Measurements from ENCODE around the gene CABP5. TPM values are rescaled to one million over a fixed set of nuclear protein-coding genes. Genes with fewer than 3 reads are reported as not detected.

CABP5 gene
- total RNA-seq, 1 experiment from 2014 or later, result not detected

DNA sequence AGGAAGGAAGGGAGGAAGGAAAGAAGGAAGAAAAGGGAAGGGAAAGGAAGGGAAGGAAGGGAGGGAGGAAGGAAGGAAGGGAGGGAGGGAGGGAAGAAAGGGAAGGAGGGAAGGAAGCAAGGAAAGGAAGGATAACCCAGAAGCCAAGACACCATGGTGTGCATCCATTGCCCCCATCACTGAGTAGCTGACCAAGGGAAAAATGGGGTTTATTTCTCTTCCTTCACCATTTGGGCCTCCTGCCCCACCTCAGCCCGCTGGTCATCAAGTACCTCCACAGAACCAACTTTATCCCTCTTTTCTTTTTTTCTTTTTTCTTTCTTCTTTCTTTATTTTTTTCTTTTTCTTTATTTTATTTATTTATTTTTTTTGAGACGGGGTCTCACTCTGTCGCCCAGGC lies 20.4 kb downstream of the CABP5 start:
- H3F3A ChIP-seq (ENCODE audit: low read length, unreplicated experiment), result no peaks in the 10 kb centered on the region
- no peak overlapping the region for H3K9ac ChIP-seq (ENCODE audit: low read length)
- H3K4me3 ChIP-seq (ENCODE audit: low read length), result no peak overlapping the region
- no peak for DNase-seq
- no TSS peak for BruUV-seq (replicated peaks)
- ChIA-PET CTCF (no interaction called here), POLR2A (ENCODE audit: unreplicated experiment) (interaction anchor here (0.6 kb wide), 1 partner anchor 1582 kb away, joined by 5 read pairs; no protein-coding TSS in a partner anchor)
- ATAC-seq, result no peak
- no peaks in the 10 kb centered on the region for H3K9me3 ChIP-seq (ENCODE audit: low read length)
- H3K4me2 ChIP-seq (ENCODE audit: low read length), result no peak overlapping the region
- no peak overlapping the region for H3K27ac ChIP-seq (ENCODE audit: low read length)
- H3K27me3 ChIP-seq (ENCODE audit: low read length), result peaks cover 17% of the 10 kb centered on the region; the same call in 1 of the 2 replicates
- intact Hi-C loops (cut with micrococcal nuclease), result no loop called here
- H2AFZ ChIP-seq (ENCODE audit: low read length), result no peak overlapping the region
- TF ChIP-seq CTCF (conservative IDR thresholded peaks at IDR 0.05; ENCODE audit: low read depth, low read length) (no peak), EZH2phosphoT487 (IDR thresholded peaks at IDR 0.05; ENCODE audit: borderline replicate concordance, low read length) (no peak), EZH2 (IDR thresholded peaks at IDR 0.05; ENCODE audit: low read length, unreplicated experiment) (no peak)
- H3K4me1 ChIP-seq (ENCODE audit: insufficient read depth, low read length), result no peaks in the 10 kb centered on the region
- H3K36me3 ChIP-seq (ENCODE audit: low read depth, low read length), result no peaks in the 10 kb centered on the region
- no peaks in the 10 kb centered on the region for H3K79me2 ChIP-seq (ENCODE audit: low read length)
- H4K20me1 ChIP-seq (ENCODE audit: low read length), result no peaks in the 10 kb centered on the region
- no peaks in the 10 kb centered on the region for H3K9me2 ChIP-seq (replicated peaks; ENCODE audit: low read length)

DNA sequence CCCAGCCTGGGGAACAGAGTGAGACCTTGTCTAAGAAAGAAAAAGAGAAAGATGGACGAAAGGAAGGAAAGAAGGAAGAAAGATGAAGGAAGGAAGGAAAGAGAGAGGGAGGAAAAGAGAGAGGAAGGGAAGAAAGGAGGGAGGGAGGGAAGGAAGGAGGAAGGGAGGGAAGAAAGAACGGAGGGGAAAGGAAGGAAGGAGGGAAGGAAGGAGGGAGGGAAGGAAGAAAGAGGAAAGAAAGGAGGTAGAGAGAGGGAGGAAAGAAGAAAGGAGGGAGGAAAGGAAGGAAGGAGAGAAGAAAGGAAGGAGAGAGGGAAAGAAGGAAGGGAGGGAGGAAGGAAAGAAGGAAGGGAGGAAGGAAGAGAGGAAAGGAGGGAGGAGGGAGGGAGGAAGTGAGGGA lies 20.9 kb downstream of the CABP5 start:
- ChIA-PET CTCF (no interaction called here), POLR2A (ENCODE audit: unreplicated experiment) (no interaction called here)
- Histone ChIP-seq H3K9ac (ENCODE audit: low read length) (no peak overlapping the region), H3K27me3 (ENCODE audit: low read length) (peaks cover 17% of the 10 kb centered on the region; the same call in 1 of the 2 replicates), H3K79me2 (ENCODE audit: low read length) (no peaks in the 10 kb centered on the region), H4K20me1 (ENCODE audit: low read length) (no peaks in the 10 kb centered on the region), H3K4me3 (ENCODE audit: low read length) (no peak overlapping the region), H3K36me3 (ENCODE audit: low read depth, low read length) (no peaks in the 10 kb centered on the region), H2AFZ (ENCODE audit: low read length) (no peak overlapping the region), H3K27ac (ENCODE audit: low read length) (no peak overlapping the region), H3K9me3 (ENCODE audit: low read length) (no peaks in the 10 kb centered on the region), H3K4me2 (ENCODE audit: low read length) (no peak overlapping the region), H3K9me2 (replicated peaks; ENCODE audit: low read length) (no peaks in the 10 kb centered on the region), H3F3A (ENCODE audit: low read length, unreplicated experiment) (no peaks in the 10 kb centered on the region), H3K4me1 (ENCODE audit: insufficient read depth, low read length) (no peaks in the 10 kb centered on the region)
- DNase-seq (no peak), ATAC-seq (no peak)
- intact Hi-C loops (cut with micrococcal nuclease), result no loop called here
- BruUV-seq (replicated peaks), result no TSS peak
- TF ChIP-seq CTCF (conservative IDR thresholded peaks at IDR 0.05; ENCODE audit: low read depth, low read length), result no peak
- TF ChIP-seq EZH2phosphoT487 (IDR thresholded peaks at IDR 0.05; ENCODE audit: borderline replicate concordance, low read length), result no peak
- no peak for TF ChIP-seq EZH2 (IDR thresholded peaks at IDR 0.05; ENCODE audit: low read length, unreplicated experiment)

GRCh38 chr19:48020686-48021085 lies 23.2 kb downstream of the CABP5 start:
- Histone ChIP-seq H3K27ac (ENCODE audit: low read length) (no peak overlapping the region), H3K27me3 (ENCODE audit: low read length) (peaks cover 27% of the 10 kb centered on the region), H3F3A (ENCODE audit: low read length, unreplicated experiment) (no peaks in the 10 kb centered on the region), H3K36me3 (ENCODE audit: low read depth, low read length) (no peaks in the 10 kb centered on the region), H2AFZ (ENCODE audit: low read length) (no peak overlapping the region), H4K20me1 (ENCODE audit: low read length) (no peaks in the 10 kb centered on the region), H3K79me2 (ENCODE audit: low read length) (no peaks in the 10 kb centered on the region), H3K9me3 (ENCODE audit: low read length) (no peaks in the 10 kb centered on the region), H3K4me3 (ENCODE audit: low read length) (no peak overlapping the region), H3K9ac (ENCODE audit: low read length) (no peak overlapping the region), H3K4me1 (ENCODE audit: insufficient read depth, low read length) (no peaks in the 10 kb centered on the region), H3K9me2 (replicated peaks; ENCODE audit: low read length) (no peaks in the 10 kb centered on the region), H3K4me2 (ENCODE audit: low read length) (no peak overlapping the region)
- TF ChIP-seq EZH2phosphoT487 (IDR thresholded peaks at IDR 0.05; ENCODE audit: borderline replicate concordance, low read length) (no peak), EZH2 (IDR thresholded peaks at IDR 0.05; ENCODE audit: low read length, unreplicated experiment) (no peak), CTCF (conservative IDR thresholded peaks at IDR 0.05; ENCODE audit: low read depth, low read length) (no peak)
- BruUV-seq (replicated peaks), result no TSS peak
- CTCF ChIA-PET, result no interaction called here
- POLR2A ChIA-PET (ENCODE audit: unreplicated experiment), result no interaction called here
- DNase-seq (no peak), ATAC-seq (no peak)
- intact Hi-C loops (cut with micrococcal nuclease), result no loop called here
